ENCODE measurements around the gene GNAT3. TPM values are rescaled to one million over a fixed set of nuclear protein-coding genes. Genes with fewer than 3 reads are reported as not detected.

Gene GNAT3
- total and polyA plus RNA-seq, 12 donors, result not detected

GRCh38 chr7:80548840-80549530 is 37.1 kb upstream of the GNAT3 start:
- H3K27me3 ChIP-seq, result no peaks in the 10 kb centered on the region
- TF ChIP-seq POLR2A (IDR thresholded peaks at IDR 0.05) (no peak), CTCF (IDR thresholded peaks at IDR 0.05) (no peak)
- peaks cover 3 to 22% of the 10 kb centered on the region in 2 donors for H3K4me1 ChIP-seq (replicated peaks in 1 of 2)
- no peak for DNase-seq
- no peak overlapping the region for H3K27ac ChIP-seq
- no peaks in the 10 kb centered on the region for H3K36me3 ChIP-seq (replicated peaks in 1 of 2)
- H3K4me3 ChIP-seq, result no peak overlapping the region
- H3K9me3 ChIP-seq (replicated peaks in 1 of 3), result no peaks in the 10 kb centered on the region
- intact Hi-C loops (cut with DNase I), result no loop called here

- H3K9me3 ChIP-seq (replicated peaks in 1 of 3), result no peaks in the 10 kb centered on the region
- DNase-seq, result no peak
- intact Hi-C loops (cut with DNase I), result no loop called here
- H3K36me3 ChIP-seq (replicated peaks in 1 of 2), result no peaks in the 10 kb centered on the region
- TF ChIP-seq POLR2A (IDR thresholded peaks at IDR 0.05) (no peak), CTCF (IDR thresholded peaks at IDR 0.05) (no peak)
- no peak overlapping the region for H3K4me3 ChIP-seq
- peaks cover 8% of the 10 kb centered on the region in 2 donors for H3K4me1 ChIP-seq (replicated peaks in 1 of 2)
- WGBS, 4 donors, result 38 to 52% (median 42%) methylated on average over 1 of the region's 1 CpG
- no peaks in the 10 kb centered on the region for H3K27me3 ChIP-seq
- no peak overlapping the region for H3K27ac ChIP-seq
Observed at GRCh38 chr7:80542398-80542797, 30.5 kb upstream of the GNAT3 start.

- TF ChIP-seq CTCF (IDR thresholded peaks at IDR 0.05) (no peak), POLR2A (IDR thresholded peaks at IDR 0.05) (no peak)
- no peaks in the 10 kb centered on the region for H3K9me3 ChIP-seq (replicated peaks in 1 of 3)
- DNase-seq, result no peak
- no peak overlapping the region for H3K4me3 ChIP-seq
- no peaks in the 10 kb centered on the region for H3K27me3 ChIP-seq
- no peaks in the 10 kb centered on the region for H3K36me3 ChIP-seq (replicated peaks in 1 of 2)
- H3K4me1 ChIP-seq (replicated peaks in 1 of 2), result peaks cover 8% of the 10 kb centered on the region in 2 donors
- H3K27ac ChIP-seq, result no peak overlapping the region
- 51 to 61% (median 55%) methylated on average over 3 of the region's 3 CpGs for WGBS, 4 donors
- intact Hi-C loops (cut with DNase I), result no loop called here
Observed at GRCh38 chr7:80540836-80541235, 29.0 kb upstream of the GNAT3 start.

GRCh38 chr7:80537091-80537490 is 25.2 kb upstream of the GNAT3 start:
- no peaks in the 10 kb centered on the region for H3K27me3 ChIP-seq
- H3K4me3 ChIP-seq, result no peak overlapping the region
- H3K27ac ChIP-seq, result no peak overlapping the region
- no peaks in the 10 kb centered on the region for H3K9me3 ChIP-seq (replicated peaks in 1 of 3)
- intact Hi-C loops (cut with DNase I), result no loop called here
- WGBS, 4 donors, result 87 to 100% (median 95%) methylated on average over 2 of the region's 2 CpGs
- no peaks in the 10 kb centered on the region for H3K36me3 ChIP-seq (replicated peaks in 1 of 2)
- no peak for DNase-seq
- peaks cover 0 to under 1% of the 10 kb centered on the region in 2 donors for H3K4me1 ChIP-seq (replicated peaks in 1 of 2)
- TF ChIP-seq CTCF (IDR thresholded peaks at IDR 0.05) (no peak), POLR2A (IDR thresholded peaks at IDR 0.05) (no peak)
